ENCODE results near the gene FANCL.
"Not testable (repeated sequence)": the region's sequence is repeated elsewhere in the genome, so short reads cannot be mapped to it uniquely, and the experiment has no call there.

DNA sequence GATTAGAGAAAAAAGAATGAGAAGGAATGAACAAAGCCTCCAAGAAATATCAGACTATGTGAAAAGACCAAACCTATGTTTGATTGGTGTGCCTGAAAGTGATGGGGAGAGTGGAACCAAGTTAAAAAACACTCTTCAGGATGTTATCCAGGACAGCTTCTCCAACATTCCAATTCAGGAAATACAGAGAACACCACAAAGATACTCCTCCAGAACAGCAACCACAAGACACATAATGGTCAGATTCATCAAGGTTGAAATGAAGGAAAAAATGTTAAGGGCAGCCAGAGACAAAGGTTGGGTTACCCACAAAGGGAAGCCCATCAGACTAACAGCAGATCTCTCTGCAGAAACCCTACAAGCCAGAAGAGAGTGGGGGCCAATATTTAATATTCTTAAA lies 71.3 kb downstream of the FANCL start:
- TF ChIP-seq, protein P1, sequence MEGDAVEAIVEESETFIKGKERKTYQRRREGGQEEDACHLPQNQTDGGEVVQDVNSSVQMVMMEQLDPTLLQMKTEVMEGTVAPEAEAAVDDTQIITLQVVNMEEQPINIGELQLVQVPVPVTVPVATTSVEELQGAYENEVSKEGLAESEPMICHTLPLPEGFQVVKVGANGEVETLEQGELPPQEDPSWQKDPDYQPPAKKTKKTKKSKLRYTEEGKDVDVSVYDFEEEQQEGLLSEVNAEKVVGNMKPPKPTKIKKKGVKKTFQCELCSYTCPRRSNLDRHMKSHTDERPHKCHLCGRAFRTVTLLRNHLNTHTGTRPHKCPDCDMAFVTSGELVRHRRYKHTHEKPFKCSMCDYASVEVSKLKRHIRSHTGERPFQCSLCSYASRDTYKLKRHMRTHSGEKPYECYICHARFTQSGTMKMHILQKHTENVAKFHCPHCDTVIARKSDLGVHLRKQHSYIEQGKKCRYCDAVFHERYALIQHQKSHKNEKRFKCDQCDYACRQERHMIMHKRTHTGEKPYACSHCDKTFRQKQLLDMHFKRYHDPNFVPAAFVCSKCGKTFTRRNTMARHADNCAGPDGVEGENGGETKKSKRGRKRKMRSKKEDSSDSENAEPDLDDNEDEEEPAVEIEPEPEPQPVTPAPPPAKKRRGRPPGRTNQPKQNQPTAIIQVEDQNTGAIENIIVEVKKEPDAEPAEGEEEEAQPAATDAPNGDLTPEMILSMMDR (IDR thresholded peaks at IDR 0.05): not testable (repeated sequence)
- TF ChIP-seq, protein P2, sequence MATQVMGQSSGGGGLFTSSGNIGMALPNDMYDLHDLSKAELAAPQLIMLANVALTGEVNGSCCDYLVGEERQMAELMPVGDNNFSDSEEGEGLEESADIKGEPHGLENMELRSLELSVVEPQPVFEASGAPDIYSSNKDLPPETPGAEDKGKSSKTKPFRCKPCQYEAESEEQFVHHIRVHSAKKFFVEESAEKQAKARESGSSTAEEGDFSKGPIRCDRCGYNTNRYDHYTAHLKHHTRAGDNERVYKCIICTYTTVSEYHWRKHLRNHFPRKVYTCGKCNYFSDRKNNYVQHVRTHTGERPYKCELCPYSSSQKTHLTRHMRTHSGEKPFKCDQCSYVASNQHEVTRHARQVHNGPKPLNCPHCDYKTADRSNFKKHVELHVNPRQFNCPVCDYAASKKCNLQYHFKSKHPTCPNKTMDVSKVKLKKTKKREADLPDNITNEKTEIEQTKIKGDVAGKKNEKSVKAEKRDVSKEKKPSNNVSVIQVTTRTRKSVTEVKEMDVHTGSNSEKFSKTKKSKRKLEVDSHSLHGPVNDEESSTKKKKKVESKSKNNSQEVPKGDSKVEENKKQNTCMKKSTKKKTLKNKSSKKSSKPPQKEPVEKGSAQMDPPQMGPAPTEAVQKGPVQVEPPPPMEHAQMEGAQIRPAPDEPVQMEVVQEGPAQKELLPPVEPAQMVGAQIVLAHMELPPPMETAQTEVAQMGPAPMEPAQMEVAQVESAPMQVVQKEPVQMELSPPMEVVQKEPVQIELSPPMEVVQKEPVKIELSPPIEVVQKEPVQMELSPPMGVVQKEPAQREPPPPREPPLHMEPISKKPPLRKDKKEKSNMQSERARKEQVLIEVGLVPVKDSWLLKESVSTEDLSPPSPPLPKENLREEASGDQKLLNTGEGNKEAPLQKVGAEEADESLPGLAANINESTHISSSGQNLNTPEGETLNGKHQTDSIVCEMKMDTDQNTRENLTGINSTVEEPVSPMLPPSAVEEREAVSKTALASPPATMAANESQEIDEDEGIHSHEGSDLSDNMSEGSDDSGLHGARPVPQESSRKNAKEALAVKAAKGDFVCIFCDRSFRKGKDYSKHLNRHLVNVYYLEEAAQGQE (IDR thresholded peaks at IDR 0.05; ENCODE audit: insufficient read depth in 1 of 2, low read depth in 2 of 2, low read length in 1 of 2): not testable (repeated sequence)
- TF ChIP-seq POLR2AphosphoS5 (IDR thresholded peaks at IDR 0.05; ENCODE audit: low read depth, low read length): not testable (repeated sequence)
